K562 (cell line): Measurements from ENCODE around the gene NMT1. TPM values are rescaled to one million over a fixed set of nuclear protein-coding genes. Genes with fewer than 3 reads are reported as not detected.

Experiments
- E2F3 ChIP-seq: fragments of 250-450 bp; sonication (Bioruptor Pico); IDR thresholded peaks from 2 replicates; pipeline ENCODE4 v1.4.0; 2020; ENCODE audit warnings: mild to moderate bottlenecking
- FOXA1 ChIP-seq: fragments of 450-650 bp; IDR thresholded peaks from 2 replicates; pipeline ENCODE4 v1.6.1; 2016; ENCODE audit warnings: mild to moderate bottlenecking, borderline replicate concordance
- HNRNPL ChIP-seq: fragments of 200-400 bp; formaldehyde crosslinking; IDR thresholded peaks from 2 replicates; pipeline ENCODE4 v1.6.1; 2017; ENCODE audit warnings: low read depth, mild to moderate bottlenecking, low read length
- MAFF ChIP-seq: IDR thresholded peaks from 2 replicates; pipeline ENCODE4 v1.6.1; 2012; ENCODE audit warnings: low read length, improper control_type of control experiment
- MTA1 ChIP-seq: fragments of 450-650 bp; IDR thresholded peaks from 2 replicates; pipeline ENCODE4 v1.6.1; 2017; ENCODE audit warnings: borderline replicate concordance
- NFATC3 ChIP-seq: fragments of 450-650 bp; IDR thresholded peaks from 2 replicates; pipeline ENCODE4 v1.6.1; 2017; ENCODE audit warnings: mild to moderate bottlenecking
- POLR2G ChIP-seq: fragments of 200-400 bp; formaldehyde crosslinking; IDR thresholded peaks from 2 replicates; pipeline ENCODE4 v1.6.1; 2017; ENCODE audit warnings: low read depth, mild to moderate bottlenecking, antibody characterized with exemption, low read length, moderate library complexity
- RBM22 ChIP-seq: fragments of 200-400 bp; formaldehyde crosslinking; IDR thresholded peaks from 2 replicates; pipeline ENCODE4 v1.6.1; 2018; ENCODE audit warnings: low read length, low read depth; ENCODE audit not compliant: poor library complexity, severe bottlenecking
- RCOR1 ChIP-seq, 2 experiments: IDR thresholded peaks; 2 replicates each; pipeline ENCODE4 v1.6.1; 2012; ENCODE audit warnings: low read depth in 2 of 2, low read length in 2 of 2, borderline replicate concordance in 1 of 2, improper control_type of control experiment in 1 of 2
- SRSF9 ChIP-seq: fragments of 200-400 bp; formaldehyde crosslinking; IDR thresholded peaks from 2 replicates; pipeline ENCODE4 v1.6.1; 2017; ENCODE audit warnings: low read depth, low read length, borderline replicate concordance
- STAT5B ChIP-seq: fragments of 250-450 bp; sonication (Bioruptor Pico); IDR thresholded peaks from 2 replicates; pipeline ENCODE4 v1.8.0; 2021; ENCODE audit warnings: mild to moderate bottlenecking, inconsistent platforms
- TCF3 ChIP-seq: sonication (generic); formaldehyde crosslinking; IDR thresholded peaks from 2 replicates; pipeline ENCODE4 v1.4.0; 2020; ENCODE audit warnings: mild to moderate bottlenecking, missing genetic modification reagents
- XRCC5 ChIP-seq: fragments of 200-400 bp; formaldehyde crosslinking; IDR thresholded peaks from 2 replicates; pipeline ENCODE4 v1.6.1; 2017; ENCODE audit warnings: low read depth, mild to moderate bottlenecking, low read length
- ZFX ChIP-seq: sonication (generic); formaldehyde crosslinking; IDR thresholded peaks from 2 replicates; pipeline ENCODE4 v1.8.0; 2022; ENCODE audit warnings: mild to moderate bottlenecking, missing genetic modification reagents, moderate library complexity
- ZKSCAN3 ChIP-seq: fragments of 250-450 bp; sonication (Bioruptor Pico); IDR thresholded peaks from 2 replicates; pipeline ENCODE4 v1.4.0; 2020
- ZNF133 ChIP-seq: fragments of 250-450 bp; sonication (Bioruptor Pico); IDR thresholded peaks from 2 replicates; pipeline ENCODE4 v1.4.0; 2020; ENCODE audit warnings: mild to moderate bottlenecking
- ZNF584 ChIP-seq: fragments of 200-800 bp; sonication (Bioruptor generic); IDR thresholded peaks from 2 replicates; pipeline ENCODE4 v1.6.1; 2016; ENCODE audit warnings: low read depth, mild to moderate bottlenecking, missing genetic modification characterization, missing compliant biosample characterization
- polyA plus RNA-seq, 8 experiments: library from polyadenylated mRNA; depleted of rRNA in 4 of 8; stranded (reverse) in 5 of 8; unstranded in 3 of 8; fragments of >200 nt; fragmentation: Nextera tagmentation in 2 of 8; fragmentation: Illumina TruSeq in 1 of 8; extraction: Ambion mirVana in 2 of 8; extraction: Trizol in 1 of 8; gene quantifications; 2 replicates each; pipeline versions ENCODE4 v1.2.1 to v1.2.3, GENCODE V29; 2011 to 2014; ENCODE audit warnings: inconsistent platforms in 1 of 8, missing spikeins in 1 of 8
- total RNA-seq, 7 experiments: library from RNA; depleted of rRNA in 6 of 7; stranded (reverse); fragments of >200 nt in 6 of 7; fragmentation: Illumina TruSeq in 2 of 7; extraction: Trizol in 2 of 7; gene quantifications; 2 replicates each; pipeline versions ENCODE4 v1.2.1 to v1.2.3, GENCODE V29; 2011 to 2021; ENCODE audit warnings: low replicate concordance in 1 of 7
- TF ChIP-seq, protein P1 (sequence below): fragments of 450-650 bp; IDR thresholded peaks from 2 replicates; pipeline ENCODE4 v1.6.1; 2016; ENCODE audit warnings: borderline replicate concordance
- TF ChIP-seq, protein P2 (sequence below): fragments of 200-400 bp; formaldehyde crosslinking; IDR thresholded peaks from 2 replicates; pipeline ENCODE4 v1.6.1; 2017; ENCODE audit warnings: mild to moderate bottlenecking, low read depth, low read length, moderate library complexity
- TF ChIP-seq, protein P3 (sequence below): fragments of 250-450 bp; sonication (Bioruptor Pico); IDR thresholded peaks from 2 replicates; pipeline ENCODE4 v1.5.0; 2021
- TF ChIP-seq, protein P4 (sequence below): IDR thresholded peaks from 3 replicates; pipeline ENCODE4 v1.6.1; 2011; ENCODE audit warnings: borderline replicate concordance, mild to moderate bottlenecking, moderate library complexity; ENCODE audit not compliant: insufficient read length; ENCODE audit errors: extremely low read depth

The NMT1 gene
- total and polyA plus RNA-seq, 9 of the 15 experiments (the other 6 are each of a cell fraction or from before 2014, with no cell fraction given): 86.7 to 569 (median 213) TPM

DNA sequence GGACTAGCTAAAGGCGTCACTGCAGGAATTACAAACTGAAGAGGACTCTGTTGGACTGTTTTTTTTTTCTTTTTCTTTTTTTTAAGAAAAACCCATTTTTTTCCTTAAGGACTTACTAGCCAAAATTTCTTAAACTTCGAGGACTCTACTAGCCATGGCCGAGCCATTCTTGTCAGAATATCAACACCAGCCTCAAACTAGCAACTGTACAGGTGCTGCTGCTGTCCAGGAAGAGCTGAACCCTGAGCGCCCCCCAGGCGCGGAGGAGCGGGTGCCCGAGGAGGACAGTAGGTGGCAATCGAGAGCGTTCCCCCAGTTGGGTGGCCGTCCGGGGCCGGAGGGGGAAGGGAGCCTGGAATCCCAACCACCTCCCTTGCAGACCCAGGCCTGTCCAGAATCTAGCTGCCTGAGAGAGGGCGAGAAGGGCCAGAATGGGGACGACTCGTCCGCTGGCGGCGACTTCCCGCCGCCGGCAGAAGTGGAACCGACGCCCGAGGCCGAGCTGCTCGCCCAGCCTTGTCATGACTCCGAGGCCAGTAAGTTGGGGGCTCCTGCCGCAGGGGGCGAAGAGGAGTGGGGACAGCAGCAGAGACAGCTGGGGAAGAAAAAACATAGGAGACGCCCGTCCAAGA is 88.0 kb downstream of the NMT1 start (continued):
- peak; percentile 78 for TF ChIP-seq POLR2G
- TF ChIP-seq, protein P1, sequence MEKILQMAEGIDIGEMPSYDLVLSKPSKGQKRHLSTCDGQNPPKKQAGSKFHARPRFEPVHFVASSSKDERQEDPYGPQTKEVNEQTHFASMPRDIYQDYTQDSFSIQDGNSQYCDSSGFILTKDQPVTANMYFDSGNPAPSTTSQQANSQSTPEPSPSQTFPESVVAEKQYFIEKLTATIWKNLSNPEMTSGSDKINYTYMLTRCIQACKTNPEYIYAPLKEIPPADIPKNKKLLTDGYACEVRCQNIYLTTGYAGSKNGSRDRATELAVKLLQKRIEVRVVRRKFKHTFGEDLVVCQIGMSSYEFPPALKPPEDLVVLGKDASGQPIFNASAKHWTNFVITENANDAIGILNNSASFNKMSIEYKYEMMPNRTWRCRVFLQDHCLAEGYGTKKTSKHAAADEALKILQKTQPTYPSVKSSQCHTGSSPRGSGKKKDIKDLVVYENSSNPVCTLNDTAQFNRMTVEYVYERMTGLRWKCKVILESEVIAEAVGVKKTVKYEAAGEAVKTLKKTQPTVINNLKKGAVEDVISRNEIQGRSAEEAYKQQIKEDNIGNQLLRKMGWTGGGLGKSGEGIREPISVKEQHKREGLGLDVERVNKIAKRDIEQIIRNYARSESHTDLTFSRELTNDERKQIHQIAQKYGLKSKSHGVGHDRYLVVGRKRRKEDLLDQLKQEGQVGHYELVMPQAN: no peak
- TF ChIP-seq, protein P2, sequence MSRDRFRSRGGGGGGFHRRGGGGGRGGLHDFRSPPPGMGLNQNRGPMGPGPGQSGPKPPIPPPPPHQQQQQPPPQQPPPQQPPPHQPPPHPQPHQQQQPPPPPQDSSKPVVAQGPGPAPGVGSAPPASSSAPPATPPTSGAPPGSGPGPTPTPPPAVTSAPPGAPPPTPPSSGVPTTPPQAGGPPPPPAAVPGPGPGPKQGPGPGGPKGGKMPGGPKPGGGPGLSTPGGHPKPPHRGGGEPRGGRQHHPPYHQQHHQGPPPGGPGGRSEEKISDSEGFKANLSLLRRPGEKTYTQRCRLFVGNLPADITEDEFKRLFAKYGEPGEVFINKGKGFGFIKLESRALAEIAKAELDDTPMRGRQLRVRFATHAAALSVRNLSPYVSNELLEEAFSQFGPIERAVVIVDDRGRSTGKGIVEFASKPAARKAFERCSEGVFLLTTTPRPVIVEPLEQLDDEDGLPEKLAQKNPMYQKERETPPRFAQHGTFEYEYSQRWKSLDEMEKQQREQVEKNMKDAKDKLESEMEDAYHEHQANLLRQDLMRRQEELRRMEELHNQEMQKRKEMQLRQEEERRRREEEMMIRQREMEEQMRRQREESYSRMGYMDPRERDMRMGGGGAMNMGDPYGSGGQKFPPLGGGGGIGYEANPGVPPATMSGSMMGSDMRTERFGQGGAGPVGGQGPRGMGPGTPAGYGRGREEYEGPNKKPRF: no peak
- no peak for TF ChIP-seq ZNF584 (CRISPR knock-in tag)
- TF ChIP-seq ZNF133 (CRISPR knock-in tag): no peak
- TF ChIP-seq STAT5B: no peak
- peak; percentile 83 for TF ChIP-seq ZFX (CRISPR knock-in tag)
- TF ChIP-seq TCF3 (CRISPR knock-in tag): peak; percentile 14
- TF ChIP-seq, protein P3, sequence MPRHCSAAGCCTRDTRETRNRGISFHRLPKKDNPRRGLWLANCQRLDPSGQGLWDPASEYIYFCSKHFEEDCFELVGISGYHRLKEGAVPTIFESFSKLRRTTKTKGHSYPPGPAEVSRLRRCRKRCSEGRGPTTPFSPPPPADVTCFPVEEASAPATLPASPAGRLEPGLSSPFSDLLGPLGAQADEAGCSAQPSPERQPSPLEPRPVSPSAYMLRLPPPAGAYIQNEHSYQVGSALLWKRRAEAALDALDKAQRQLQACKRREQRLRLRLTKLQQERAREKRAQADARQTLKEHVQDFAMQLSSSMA (CRISPR knock-in tag): no peak
- no peak for TF ChIP-seq SRSF9
- no peak for TF ChIP-seq HNRNPL
- TF ChIP-seq, protein P4, sequence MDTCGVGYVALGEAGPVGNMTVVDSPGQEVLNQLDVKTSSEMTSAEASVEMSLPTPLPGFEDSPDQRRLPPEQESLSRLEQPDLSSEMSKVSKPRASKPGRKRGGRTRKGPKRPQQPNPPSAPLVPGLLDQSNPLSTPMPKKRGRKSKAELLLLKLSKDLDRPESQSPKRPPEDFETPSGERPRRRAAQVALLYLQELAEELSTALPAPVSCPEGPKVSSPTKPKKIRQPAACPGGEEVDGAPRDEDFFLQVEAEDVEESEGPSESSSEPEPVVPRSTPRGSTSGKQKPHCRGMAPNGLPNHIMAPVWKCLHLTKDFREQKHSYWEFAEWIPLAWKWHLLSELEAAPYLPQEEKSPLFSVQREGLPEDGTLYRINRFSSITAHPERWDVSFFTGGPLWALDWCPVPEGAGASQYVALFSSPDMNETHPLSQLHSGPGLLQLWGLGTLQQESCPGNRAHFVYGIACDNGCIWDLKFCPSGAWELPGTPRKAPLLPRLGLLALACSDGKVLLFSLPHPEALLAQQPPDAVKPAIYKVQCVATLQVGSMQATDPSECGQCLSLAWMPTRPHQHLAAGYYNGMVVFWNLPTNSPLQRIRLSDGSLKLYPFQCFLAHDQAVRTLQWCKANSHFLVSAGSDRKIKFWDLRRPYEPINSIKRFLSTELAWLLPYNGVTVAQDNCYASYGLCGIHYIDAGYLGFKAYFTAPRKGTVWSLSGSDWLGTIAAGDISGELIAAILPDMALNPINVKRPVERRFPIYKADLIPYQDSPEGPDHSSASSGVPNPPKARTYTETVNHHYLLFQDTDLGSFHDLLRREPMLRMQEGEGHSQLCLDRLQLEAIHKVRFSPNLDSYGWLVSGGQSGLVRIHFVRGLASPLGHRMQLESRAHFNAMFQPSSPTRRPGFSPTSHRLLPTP: no peak
- no peak for TF ChIP-seq NFATC3
- no peak for TF ChIP-seq XRCC5
- TF ChIP-seq RCOR1 (IDR thresholded peaks at IDR 0.05; ENCODE audit: borderline replicate concordance in 1 of 2, low read depth in 2 of 2, low read length in 2 of 2): 0 out of 4 replicates have a peak, but pooled peaks of 1 of the 2 experiments have one; percentile 17
- TF ChIP-seq MTA1: no peak
- no peak for TF ChIP-seq MAFF
- TF ChIP-seq FOXA1: no peak
- TF ChIP-seq RBM22: peak; percentile 86
- TF ChIP-seq ZKSCAN3 (CRISPR knock-in tag): no peak
- TF ChIP-seq E2F3 (CRISPR knock-in tag): no peak
